Skeletal muscle tissue (tissue), 4 donors: ENCODE results near the gene ANO4. TPM values are rescaled to one million over a fixed set of nuclear protein-coding genes. Genes with fewer than 3 reads are reported as not detected.
"Not testable (repeated sequence)": the region's sequence is repeated elsewhere in the genome, so short reads cannot be mapped to it uniquely, and the experiment has no call there.

Source experiments
- H3K27ac ChIP-seq: one replicate; pipeline ENCODE4 v1.7.0; 2013; ENCODE audit warnings: mild to moderate bottlenecking, low read depth, low read length, inconsistent platforms
- H3K27me3 ChIP-seq, 3 donors: one replicate each; pipeline ENCODE4 v1.7.0; 2013; ENCODE audit warnings: low read length in 3 of 3; ENCODE audit not compliant: control insufficient read depth in 3 of 3, insufficient read depth in 3 of 3
- H3K36me3 ChIP-seq, 3 donors: one replicate each; pipeline ENCODE4 v1.7.0; 2013; ENCODE audit warnings: low read length in 3 of 3; ENCODE audit not compliant: control insufficient read depth in 3 of 3, insufficient read depth in 3 of 3
- H3K4me1 ChIP-seq, 3 donors: one replicate each; pipeline ENCODE4 v1.7.0; 2013; ENCODE audit warnings: low read length in 3 of 3, mild to moderate bottlenecking in 3 of 3; ENCODE audit not compliant: control insufficient read depth in 3 of 3, insufficient read depth in 3 of 3
- H3K4me3 ChIP-seq, 3 donors: one replicate each; pipeline ENCODE4 v1.7.0; 2013; ENCODE audit warnings: low read length in 3 of 3
- H3K9ac ChIP-seq, 3 donors: one replicate each; pipeline ENCODE4 v1.7.0; 2013; ENCODE audit warnings: low read length in 3 of 3, mild to moderate bottlenecking in 3 of 3, moderate library complexity in 2 of 3, low read depth in 1 of 3
- H3K9me3 ChIP-seq, 3 donors: one replicate each; pipeline ENCODE4 v1.7.0; 2013; ENCODE audit warnings: low read length in 3 of 3; ENCODE audit not compliant: control insufficient read depth in 3 of 3
- total RNA-seq: library from RNA; depleted of rRNA; stranded (reverse); fragments of >200 nt; gene quantifications from one replicate; pipeline ENCODE4 v1.2.3, GENCODE V29; 2014
- donor health status: Osteomylitis.

The ANO4 gene
- total RNA-seq, 1 donor from 2014 or later, result 0.52 TPM

DNA sequence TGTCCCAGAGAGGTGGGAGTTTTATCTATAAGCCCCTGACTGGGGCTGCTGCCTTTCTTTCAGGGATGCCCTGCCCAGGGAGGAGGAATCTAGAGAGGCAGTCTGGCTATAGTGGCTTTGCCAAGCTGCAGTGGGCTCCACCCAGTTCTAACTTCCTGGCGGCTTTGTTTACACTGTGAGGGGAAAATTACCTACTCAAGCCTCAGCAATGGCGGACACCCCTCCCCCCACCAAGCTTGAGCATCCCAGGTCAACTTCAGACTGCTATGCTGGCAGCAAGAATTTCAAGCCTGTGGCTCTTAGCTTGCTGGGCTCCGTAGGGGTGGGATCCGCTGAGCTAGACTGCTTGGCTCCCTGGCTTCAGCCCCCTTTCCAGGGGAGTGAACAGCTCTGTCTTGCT is 267.9 kb downstream of the ANO4 start:
- not testable (repeated sequence) for H3K36me3 ChIP-seq, H3K4me1 ChIP-seq, H3K27ac ChIP-seq, H3K9ac ChIP-seq, H3K9me3 ChIP-seq, H3K27me3 ChIP-seq, H3K4me3 ChIP-seq

DNA sequence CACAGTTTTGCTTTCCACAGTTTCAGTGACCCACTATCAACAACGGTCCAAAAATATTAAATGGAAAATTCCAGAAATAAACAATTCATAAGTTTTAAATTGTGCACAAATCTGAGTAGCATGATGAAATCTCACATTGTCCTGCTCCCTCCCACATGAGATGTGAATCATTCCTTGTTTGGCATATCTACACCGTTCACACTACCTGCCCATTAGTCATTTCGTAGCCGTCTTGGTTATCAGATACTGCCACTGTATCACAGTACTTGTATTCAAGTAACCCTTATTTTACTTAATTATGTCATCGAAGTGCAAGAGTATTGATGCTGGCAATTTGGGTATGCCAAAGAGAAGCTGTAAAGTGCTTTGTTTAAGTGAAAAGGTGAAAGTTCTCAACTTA is 270.1 kb downstream of the ANO4 start:
- Histone ChIP-seq H3K9ac (no peak overlapping the region), H3K27me3 (no peaks in the 10 kb centered on the region), H3K27ac (no peak overlapping the region), H3K36me3 (no peaks in the 10 kb centered on the region), H3K4me1 (no peaks in the 10 kb centered on the region), H3K4me3 (no peak overlapping the region), H3K9me3 (no peaks in the 10 kb centered on the region)

DNA sequence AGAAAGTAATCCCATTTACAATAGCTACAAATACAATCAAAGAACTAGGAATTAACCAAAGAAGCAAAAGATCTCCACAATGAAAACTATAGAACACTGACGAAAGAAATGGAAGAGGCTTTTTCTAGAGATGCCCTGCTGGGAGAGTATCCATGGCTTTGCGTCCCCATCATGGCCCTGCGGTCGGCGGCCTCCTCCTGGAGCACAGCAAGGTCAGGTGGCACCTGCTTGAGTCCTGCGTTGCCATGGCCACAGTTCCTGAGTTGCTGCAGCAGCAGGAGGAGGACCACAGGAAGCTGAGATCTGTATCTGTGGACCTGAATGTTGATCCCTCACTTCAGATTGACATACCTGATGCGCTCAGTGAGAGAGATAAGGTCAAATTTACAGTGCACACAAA is 271.9 kb downstream of the ANO4 start:
- no peaks in the 10 kb centered on the region for H3K36me3 ChIP-seq
- H3K9me3 ChIP-seq, result no peaks in the 10 kb centered on the region

DNA sequence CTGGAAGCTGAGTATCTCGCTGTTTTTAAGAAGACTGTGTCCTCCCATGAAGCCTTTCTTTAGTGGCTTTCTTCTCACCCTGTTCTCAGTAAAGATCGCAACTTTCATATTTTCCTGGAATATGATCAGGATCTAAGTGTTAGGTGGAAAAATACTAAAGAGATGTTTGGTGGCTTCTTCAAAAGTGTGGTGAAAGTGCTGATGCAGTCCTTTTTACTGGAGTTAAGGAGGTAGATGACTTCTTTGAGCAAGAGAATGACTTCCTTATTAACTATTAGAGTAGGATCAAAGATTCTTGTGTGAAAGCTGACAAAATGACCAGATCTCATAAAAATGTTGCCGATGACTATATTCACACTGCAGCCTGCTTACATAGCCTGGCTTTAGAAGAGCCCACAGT is 273.8 kb downstream of the ANO4 start:
- Histone ChIP-seq H3K27me3 (no peaks in the 10 kb centered on the region), H3K9me3 (no peaks in the 10 kb centered on the region), H3K4me3 (no peak overlapping the region), H3K36me3 (no peaks in the 10 kb centered on the region), H3K27ac (no peak overlapping the region), H3K9ac (no peak overlapping the region), H3K4me1 (no peaks in the 10 kb centered on the region)

More for the DNA sequence above, 271.9 kb downstream of the ANO4 start:
- Histone ChIP-seq H3K9ac (no peak overlapping the region), H3K27me3 (no peaks in the 10 kb centered on the region), H3K4me1 (no peaks in the 10 kb centered on the region), H3K27ac (no peak overlapping the region), H3K4me3 (no peak overlapping the region)

DNA sequence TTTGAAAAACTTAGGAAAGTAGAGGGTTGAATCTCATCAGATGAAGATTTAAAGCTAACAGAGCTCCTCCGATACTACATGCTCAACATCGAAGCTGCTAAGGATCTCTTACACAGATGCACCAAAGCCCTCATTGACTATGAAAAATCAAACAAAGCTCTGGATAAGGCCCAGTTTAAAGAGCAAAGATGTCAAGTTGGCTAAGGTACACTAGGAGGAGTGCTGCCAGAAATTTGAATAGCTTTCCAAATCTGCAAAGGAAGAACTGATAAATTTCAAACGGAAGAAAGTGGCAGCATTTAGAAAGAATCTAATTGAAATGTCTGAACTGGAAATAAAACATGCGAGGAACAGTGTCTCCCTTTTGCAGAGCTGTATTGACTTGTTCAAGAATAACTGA is 274.3 kb downstream of the ANO4 start:
- Histone ChIP-seq H3K27ac (no peak overlapping the region), H3K4me3 (no peak overlapping the region), H3K27me3 (no peaks in the 10 kb centered on the region), H3K9ac (no peak overlapping the region), H3K9me3 (no peaks in the 10 kb centered on the region), H3K36me3 (no peaks in the 10 kb centered on the region), H3K4me1 (no peaks in the 10 kb centered on the region)

DNA sequence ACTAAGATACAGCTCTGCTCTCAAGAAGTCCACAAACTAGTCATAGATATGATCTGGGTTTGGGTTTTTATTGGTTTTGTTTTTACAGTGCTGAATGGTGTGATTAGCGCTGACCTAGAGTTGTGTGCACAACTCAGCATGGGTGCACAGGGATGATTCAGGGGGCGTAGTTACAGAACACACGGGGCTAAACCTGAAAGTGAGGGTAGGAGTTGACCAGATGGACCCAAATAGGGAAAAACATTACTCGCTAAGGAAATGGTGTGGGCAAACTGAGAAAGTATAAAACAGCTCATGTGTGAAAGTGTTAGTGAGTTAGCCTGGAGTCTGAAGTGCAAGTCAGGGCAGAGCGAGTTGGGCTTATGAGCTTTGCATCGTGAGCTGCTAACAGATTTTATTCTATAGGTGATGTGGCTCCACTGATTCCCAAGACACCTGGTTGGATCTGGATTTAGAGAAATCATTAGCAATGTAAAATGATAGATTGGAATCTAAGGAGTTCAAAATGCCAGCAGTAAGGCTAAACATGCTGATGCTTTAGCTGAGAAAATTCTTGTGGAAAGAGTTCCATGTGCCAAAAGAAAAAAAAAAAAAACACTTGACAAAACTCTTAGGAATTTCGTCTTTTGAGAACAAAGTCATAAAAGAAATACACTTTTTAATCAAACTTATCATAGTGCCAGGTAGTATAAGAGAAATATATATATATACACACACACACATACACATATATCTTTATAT is 280.5 kb downstream of the ANO4 start:
- no peak overlapping the region for H3K4me3 ChIP-seq
- H3K36me3 ChIP-seq, result no peaks in the 10 kb centered on the region
- no peaks in the 10 kb centered on the region for H3K27me3 ChIP-seq
- no peaks in the 10 kb centered on the region for H3K9me3 ChIP-seq
- no peak overlapping the region for H3K27ac ChIP-seq
- H3K4me1 ChIP-seq, result peaks cover 0 to 2% (median 0%) of the 10 kb centered on the region in 3 donors
- no peak overlapping the region for H3K9ac ChIP-seq

DNA sequence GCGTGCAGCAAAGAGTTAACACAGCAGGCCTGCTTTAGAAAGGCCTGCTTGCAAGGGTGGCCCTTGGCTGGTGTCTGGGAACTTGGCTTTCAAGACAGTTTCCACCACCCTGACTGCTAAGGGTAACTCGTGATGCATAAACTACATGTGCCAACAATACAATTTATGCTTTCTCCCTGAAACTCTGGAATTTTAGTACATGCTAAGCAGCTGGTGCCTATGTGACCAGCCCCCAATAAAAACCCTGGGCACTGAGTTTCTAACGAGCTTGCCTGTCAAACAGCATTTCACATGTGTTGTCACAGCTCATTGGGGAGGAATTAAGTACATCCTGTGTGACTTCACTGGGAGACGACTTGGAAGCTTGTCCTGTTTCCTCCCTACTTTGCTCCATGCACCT is 282.3 kb downstream of the ANO4 start:
- H3K9ac ChIP-seq, result no peak overlapping the region
- H3K9me3 ChIP-seq, result no peaks in the 10 kb centered on the region
- H3K27ac ChIP-seq, result no peak overlapping the region

DNA sequence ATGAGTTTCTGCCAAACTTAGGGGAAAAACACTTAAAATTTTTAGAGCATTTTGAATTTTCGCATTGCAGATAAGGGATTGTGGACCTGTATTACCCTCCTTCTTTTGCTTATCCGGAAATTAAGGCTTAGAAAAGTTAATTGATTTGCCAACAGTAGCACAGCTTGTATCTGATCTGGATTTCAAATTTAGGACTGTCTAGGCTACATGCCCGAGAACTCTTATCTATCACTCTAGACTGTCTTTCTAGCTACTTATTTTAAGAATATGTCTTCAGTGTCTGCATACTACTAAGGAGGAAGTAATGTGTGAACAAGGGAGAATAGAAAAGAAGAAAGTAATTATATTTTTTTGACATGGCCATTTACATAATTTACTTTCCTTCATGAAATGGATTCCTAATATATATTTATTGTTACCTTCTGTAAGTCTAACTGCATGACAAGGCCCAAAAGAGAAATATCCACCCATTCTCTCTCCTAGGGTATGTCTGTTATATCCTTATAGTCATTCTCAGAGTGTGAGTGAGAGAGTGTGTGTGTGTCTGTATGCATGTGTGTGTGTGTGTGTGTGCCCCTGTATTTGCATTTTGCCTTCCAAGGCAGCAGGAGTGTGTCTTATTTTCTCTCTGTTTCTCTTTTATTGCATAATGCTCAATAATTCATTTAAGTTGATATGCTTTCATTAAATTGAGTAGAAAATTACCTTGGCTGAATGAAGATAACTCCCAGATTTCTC is 283.4 kb downstream of the ANO4 start:
- Histone ChIP-seq H3K9ac (no peak overlapping the region), H3K9me3 (no peaks in the 10 kb centered on the region), H3K36me3 (no peaks in the 10 kb centered on the region), H3K27ac (no peak overlapping the region), H3K4me3 (no peak overlapping the region), H3K27me3 (no peaks in the 10 kb centered on the region), H3K4me1 (peaks cover 0 to 2% (median 0%) of the 10 kb centered on the region in 3 donors)

More for the DNA sequence above, 282.3 kb downstream of the ANO4 start:
- H3K36me3 ChIP-seq, result no peaks in the 10 kb centered on the region
- H3K4me1 ChIP-seq, result peaks cover 0 to 2% (median 0%) of the 10 kb centered on the region in 3 donors
- no peak overlapping the region for H3K4me3 ChIP-seq
- H3K27me3 ChIP-seq, result no peaks in the 10 kb centered on the region

DNA sequence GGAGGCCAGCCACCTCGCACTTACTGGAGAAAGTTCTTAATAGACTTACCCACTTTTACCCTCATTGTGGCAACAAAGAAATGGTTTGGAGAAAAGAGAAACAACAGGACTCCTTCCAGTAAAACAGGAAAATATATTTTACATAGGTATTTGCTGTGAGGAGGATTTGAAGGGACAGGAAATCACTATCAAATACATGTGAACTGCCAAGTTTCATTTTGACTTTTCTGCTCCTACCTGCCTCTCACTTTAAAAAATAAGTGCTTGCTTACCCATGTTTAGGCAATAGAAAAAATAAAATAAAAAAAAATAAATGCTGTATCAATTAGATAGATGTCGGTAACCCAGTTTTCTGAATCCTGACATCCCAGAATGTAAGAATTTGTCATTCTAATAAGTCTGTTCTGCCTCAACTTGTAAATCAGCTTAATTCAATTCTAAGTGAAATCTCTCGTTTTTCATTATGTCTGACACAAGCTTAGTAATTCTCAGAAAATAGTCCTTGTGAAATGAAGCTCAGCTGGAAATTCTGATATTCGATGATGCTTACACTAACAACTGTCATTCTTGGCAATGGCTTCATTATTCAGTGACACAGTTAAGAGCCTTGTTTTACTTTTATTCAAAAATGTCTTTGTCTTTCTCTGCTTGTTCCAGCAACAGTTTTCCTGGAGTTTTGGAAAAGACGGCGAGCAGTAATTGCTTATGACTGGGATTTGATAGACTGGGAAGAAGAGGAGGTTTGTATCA is 284.1 kb downstream of the ANO4 start:
- H3K4me3 ChIP-seq, result no peak overlapping the region
- no peak overlapping the region for H3K9ac ChIP-seq
- H3K36me3 ChIP-seq, result no peaks in the 10 kb centered on the region
- H3K9me3 ChIP-seq, result no peaks in the 10 kb centered on the region
- no peak overlapping the region for H3K27ac ChIP-seq
- no peaks in the 10 kb centered on the region for H3K27me3 ChIP-seq
- H3K4me1 ChIP-seq, result peaks cover 0 to 2% (median 0%) of the 10 kb centered on the region in 3 donors

DNA sequence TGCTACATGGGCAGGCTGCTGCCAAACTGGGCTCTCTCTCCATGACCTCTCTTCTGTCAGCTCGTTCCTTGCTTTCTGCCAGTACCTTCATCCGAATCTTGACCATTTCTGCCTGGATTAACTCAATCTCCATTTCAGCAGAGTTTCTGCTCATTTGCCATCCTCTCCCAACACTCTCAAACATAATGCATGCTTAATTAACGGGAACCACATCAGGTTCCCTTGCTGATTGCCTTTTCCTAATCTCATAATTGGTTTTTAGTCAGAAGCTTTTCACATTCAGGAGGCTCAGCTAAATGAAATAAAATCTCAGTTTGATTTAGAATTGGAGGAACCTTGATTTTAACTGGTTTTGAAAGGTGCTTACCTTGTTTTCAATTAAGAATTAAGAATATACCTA is 288.1 kb downstream of the ANO4 start:
- Histone ChIP-seq H3K27me3 (no peaks in the 10 kb centered on the region), H3K27ac (no peak overlapping the region), H3K9ac (no peak overlapping the region), H3K4me1 (no peaks in the 10 kb centered on the region), H3K4me3 (no peak overlapping the region), H3K9me3 (no peaks in the 10 kb centered on the region), H3K36me3 (no peaks in the 10 kb centered on the region)
